ENCODE measurements around the gene GIGYF2.

GIGYF2 gene

GRCh38 chr2:232771870-232772269, 74.7 kb downstream of the GIGYF2 start:
- DNase-seq, result no peak

- no peak for DNase-seq
These were observed 75.4 kb downstream of the GIGYF2 start for GRCh38 chr2:232772531-232772930.

GRCh38 chr2:232773815-232774214, 76.7 kb downstream of the GIGYF2 start:
- DNase-seq, result no peak

GRCh38 chr2:232776435-232776834, 79.3 kb downstream of the GIGYF2 start, which contains the start of gene KCNJ13:
KCNJ13 (minus strand) TSS chr2:232776565; CDS start chr2:232771362, 5,203 bp downstream.
- no peak for DNase-seq

- DNase-seq, result no peak
These were observed 80.1 kb downstream of the GIGYF2 start for GRCh38 chr2:232777276-232777675.

GRCh38 chr2:232779465-232779864, 82.3 kb downstream of the GIGYF2 start:
- DNase-seq, result no peak

GRCh38 chr2:232779934-232780333, 82.8 kb downstream of the GIGYF2 start:
- DNase-seq, result no peak

- DNase-seq, result no peak
These were observed 84.6 kb downstream of the GIGYF2 start for GRCh38 chr2:232781765-232782164.

- DNase-seq, result no peak
These were observed 86.1 kb downstream of the GIGYF2 start for GRCh38 chr2:232783278-232783677.

- no peak for DNase-seq
These were observed 90.7 kb downstream of the GIGYF2 start for GRCh38 chr2:232787806-232788205.

GRCh38 chr2:232789082-232789481, 92.0 kb downstream of the GIGYF2 start:
- no peak for DNase-seq

GRCh38 chr2:232791518-232791917, 94.4 kb downstream of the GIGYF2 start:
- no peak for DNase-seq

GRCh38 chr2:232793271-232793670, 96.1 kb downstream of the GIGYF2 start:
- no peak for DNase-seq

- DNase-seq, result no peak
These were observed 97.8 kb downstream of the GIGYF2 start for GRCh38 chr2:232794981-232795380.

GRCh38 chr2:232795920-232796319, 98.8 kb downstream of the GIGYF2 start:
- no peak for DNase-seq

- DNase-seq, result no peak
These were observed 101.1 kb downstream of the GIGYF2 start for GRCh38 chr2:232798187-232798586.

- no peak for DNase-seq
These were observed 103.0 kb downstream of the GIGYF2 start for GRCh38 chr2:232800166-232800565.

GRCh38 chr2:232802091-232802490, 105.0 kb downstream of the GIGYF2 start:
- DNase-seq, result no peak

- no peak for DNase-seq
These were observed 112.4 kb downstream of the GIGYF2 start for GRCh38 chr2:232809349-232810124.

GRCh38 chr2:232810444-232810843, 113.3 kb downstream of the GIGYF2 start:
- no peak for DNase-seq

- DNase-seq, result no peak
These were observed 118.4 kb downstream of the GIGYF2 start for GRCh38 chr2:232815569-232815968.

- DNase-seq, result no peak
These were observed 119.5 kb downstream of the GIGYF2 start for GRCh38 chr2:232816657-232817056.

- no peak for DNase-seq
These were observed 120.6 kb downstream of the GIGYF2 start for GRCh38 chr2:232817756-232818155.

GRCh38 chr2:232829988-232830387, 132.9 kb downstream of the GIGYF2 start:
- no peak for DNase-seq

- DNase-seq, result no peak
These were observed 134.4 kb downstream of the GIGYF2 start for GRCh38 chr2:232831496-232831895.

Measured in cortex of kidney (tissue), 1 donor.